Measurements from ENCODE around the gene MCTP1.

- TF ChIP-seq CTCF (IDR thresholded peaks at IDR 0.05) (no peak), POLR2A (IDR thresholded peaks at IDR 0.05) (no peak)
Measured at GRCh38 chr5:95102687-95103086, 182.2 kb downstream of the MCTP1 start.
